Esophagus squamous epithelium (tissue), 5 donors: Measurements from ENCODE around the gene COMMD6. TPM values are rescaled to one million over a fixed set of nuclear protein-coding genes. Genes with fewer than 3 reads are reported as not detected.

Experiments
- DNase-seq: peaks from one replicate; lab custom pipeline; 2025; lab: John Stamatoyannopoulos, UW
- H3K27ac ChIP-seq, 4 donors: fragments of 200-600 bp; sonication (generic); one replicate each; pipeline ENCODE4 v1.5.1; 2016 to 2019; ENCODE audit warnings: mild to moderate bottlenecking in 1 of 4
- H3K27me3 ChIP-seq, 4 donors: fragments of 200-600 bp; sonication (generic); 1 replicate in 3 of 4; 2 replicates in 1 of 4; pipeline versions ENCODE4 v1.5.1 to v1.6.0; 2017 to 2021; ENCODE audit warnings: antibody characterized with exemption in 1 of 4
- H3K36me3 ChIP-seq, 3 donors: fragments of 200-600 bp; sonication (generic); one replicate each; pipeline ENCODE4 v1.5.1; 2016 to 2019
- H3K4me1 ChIP-seq, 3 donors: fragments of 200-600 bp; sonication (generic); one replicate each; pipeline ENCODE4 v1.5.1; 2017 to 2019
- H3K4me3 ChIP-seq, 4 donors: fragments of 200-600 bp; sonication (generic); 1 replicate in 3 of 4; 2 replicates in 1 of 4; pipeline ENCODE4 v1.5.1; 2016 to 2019; ENCODE audit warnings: mild to moderate bottlenecking in 2 of 4, moderate library complexity in 1 of 4
- H3K9me3 ChIP-seq, 3 donors: fragments of 200-600 bp; sonication (generic); one replicate each; pipeline ENCODE4 v1.5.1; 2016 to 2019
- CTCF ChIP-seq, 6 experiments: fragments of 450-650 bp in 4 of 6; fragments of 200-600 bp in 2 of 6; sonication (generic) in 2 of 6; IDR thresholded peaks; one replicate each; pipeline ENCODE4 v1.5.1; 2016 to 2019; ENCODE audit warnings: antibody characterized with exemption in 6 of 6, mild to moderate bottlenecking in 4 of 6, moderate library complexity in 4 of 6
- POLR2A ChIP-seq, 4 donors: fragments of 450-650 bp; IDR thresholded peaks; one replicate each; pipeline ENCODE4 v1.6.1; 2017; ENCODE audit warnings: antibody characterized with exemption in 4 of 4, mild to moderate bottlenecking in 4 of 4, moderate library complexity in 3 of 4
- WGBS, 2 donors: methylation state at CpG; one replicate each; pipeline ENCODE4 v1.1.5; 2018; 5-methylcytosine and 5-hydroxymethylcytosine counted together
- intact Hi-C: fragments of 100-400 bp; cut with DNase I; formaldehyde crosslinking; loops from one replicate; pipeline ENCODE4 v1.15.0; 2022
- total RNA-seq, 4 donors: library from RNA; depleted of rRNA; stranded (reverse); fragments of >200 nt; gene quantifications; one replicate each; pipeline ENCODE4 v1.1.0, GENCODE V29; 2016
- donor health status: DM: yes; HTN: yes; CAD: no.

The COMMD6 gene
- total RNA-seq, 4 donors from 2014 or later = 19.0 to 61.4 (median 38.1) TPM

- no peaks in the 10 kb centered on the region for H3K27me3 ChIP-seq
- H3K4me1 ChIP-seq = no peaks in the 10 kb centered on the region
- H3K27ac ChIP-seq = no peak overlapping the region
- no peak overlapping the region for H3K4me3 ChIP-seq
- WGBS, 2 donors = 84% methylated on average over 5 of the region's 5 CpGs
- intact Hi-C loops = no loop called here
- H3K9me3 ChIP-seq = no peaks in the 10 kb centered on the region
- TF ChIP-seq CTCF (IDR thresholded peaks at IDR 0.05) (no peak), POLR2A (IDR thresholded peaks at IDR 0.05) (no peak)
- no peak for DNase-seq
- no peaks in the 10 kb centered on the region for H3K36me3 ChIP-seq
These were observed 24.4 kb downstream of the COMMD6 start for GRCh38 chr13:75513271-75513670.

GRCh38 chr13:75512253-75512652 lies 25.4 kb downstream of the COMMD6 start:
- Histone ChIP-seq H3K4me1 (peaks cover 0 to under 1% (median 0%) of the 10 kb centered on the region in 3 donors), H3K4me3 (no peak overlapping the region), H3K36me3 (no peaks in the 10 kb centered on the region), H3K27me3 (no peaks in the 10 kb centered on the region), H3K9me3 (no peaks in the 10 kb centered on the region), H3K27ac (no peak overlapping the region)
- WGBS, 2 donors = 72 to 74% methylated on average over 3 of the region's 3 CpGs
- intact Hi-C loops = no loop called here
- no peak for TF ChIP-seq POLR2A (IDR thresholded peaks at IDR 0.05)
- TF ChIP-seq CTCF (IDR thresholded peaks at IDR 0.05) = no peak
- no peak for DNase-seq

- 90 to 94% methylated on average over 3 of the region's 3 CpGs for WGBS, 2 donors
- DNase-seq = no peak
- no peak overlapping the region for H3K27ac ChIP-seq
- no peak for TF ChIP-seq POLR2A (IDR thresholded peaks at IDR 0.05)
- TF ChIP-seq CTCF (IDR thresholded peaks at IDR 0.05) = no peak
- H3K4me1 ChIP-seq = peaks cover 0 to 5% (median 0%) of the 10 kb centered on the region in 3 donors
- intact Hi-C loops = no loop called here
- no peaks in the 10 kb centered on the region for H3K9me3 ChIP-seq
- no peak overlapping the region for H3K4me3 ChIP-seq
- no peaks in the 10 kb centered on the region for H3K36me3 ChIP-seq
- no peaks in the 10 kb centered on the region for H3K27me3 ChIP-seq
These were observed 26.5 kb downstream of the COMMD6 start for GRCh38 chr13:75511051-75511625.

GRCh38 chr13:75508002-75508548 lies 29.6 kb downstream of the COMMD6 start:
- Histone ChIP-seq H3K27me3 (no peaks in the 10 kb centered on the region), H3K27ac (no peak overlapping the region), H3K4me1 (peaks cover 0 to 5% (median 0%) of the 10 kb centered on the region in 3 donors), H3K4me3 (no peak overlapping the region), H3K36me3 (no peaks in the 10 kb centered on the region), H3K9me3 (no peaks in the 10 kb centered on the region)
- TF ChIP-seq CTCF (IDR thresholded peaks at IDR 0.05) (no peak), POLR2A (IDR thresholded peaks at IDR 0.05) (no peak)
- intact Hi-C loops = no loop called here
- no peak for DNase-seq
- WGBS, 2 donors = 86 to 100% methylated on average over 3 of the region's 6 CpGs
